ENCODE measurements around the gene PCYOX1L. TPM values are rescaled to one million over a fixed set of nuclear protein-coding genes. Genes with fewer than 3 reads are reported as not detected.

The PCYOX1L gene
- total RNA-seq, 4 donors from 2014 or later, result 2.5 to 4.7 (median 3.8) TPM

DNA sequence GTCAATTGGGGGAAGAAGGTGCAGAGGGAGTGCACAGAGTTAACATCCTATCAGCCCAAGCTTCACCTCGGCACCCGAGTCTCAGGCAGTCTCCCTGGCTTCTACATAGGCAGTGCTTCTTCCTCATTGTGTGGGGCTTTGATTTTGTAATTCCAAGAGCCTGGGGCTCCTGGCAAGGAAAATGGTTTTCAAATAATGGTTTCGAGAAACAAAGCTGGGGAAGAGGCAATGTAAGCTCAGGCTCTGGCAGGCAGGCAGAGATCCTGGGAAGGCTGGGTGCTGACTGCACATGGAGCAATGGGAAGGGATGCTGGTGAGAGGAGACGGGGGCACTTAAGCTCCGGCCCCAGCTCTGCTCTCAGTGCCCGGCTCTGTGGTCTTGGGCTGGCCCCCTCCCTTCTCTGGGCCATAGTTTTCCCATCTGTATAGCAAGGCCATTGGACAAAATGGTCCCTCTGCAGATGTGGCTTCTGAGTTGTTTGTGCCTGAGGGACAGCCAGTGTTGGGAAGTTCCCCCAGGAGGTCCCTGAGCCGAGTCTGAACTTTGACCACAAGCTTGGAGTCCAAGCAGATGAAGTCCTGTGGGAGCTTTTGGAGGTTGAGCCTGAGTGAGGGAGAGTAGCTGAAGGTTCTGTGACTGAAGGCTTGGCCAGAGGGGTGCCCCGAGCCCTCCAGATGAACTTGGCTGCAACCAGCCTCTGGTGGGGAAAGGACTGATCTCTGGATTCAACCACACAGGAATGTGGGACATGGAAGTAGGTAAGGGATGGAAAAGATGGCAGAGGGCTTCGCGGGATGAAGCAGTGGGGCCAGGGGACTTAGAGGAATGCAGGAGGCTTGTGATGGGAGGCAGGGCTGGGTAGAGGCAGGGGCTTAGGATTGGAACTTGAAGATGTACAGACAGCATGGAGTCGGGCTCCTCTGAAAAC is 49.7 kb downstream of the PCYOX1L start:
- Histone ChIP-seq H3K9me3 (no peaks in the 10 kb centered on the region), H3K4me3 (peak overlapping the region; percentile 74 to 84), H3K27me3 (no peaks in the 10 kb centered on the region), H3K27ac (peak overlapping the region; percentile 93 to 100 (median 95)), H3K4me1 (peaks cover 0 to 40% (median 8%) of the 10 kb centered on the region in 3 donors), H3K36me3 (peaks cover 12 to 47% of the 10 kb centered on the region in 2 donors)
- 17% methylated on average over 2 to 10 of the region's 11 CpGs for WGBS, 2 donors (ENCODE audit: low coverage in 1 of 2)
- no peak for TF ChIP-seq EP300 (IDR thresholded peaks at IDR 0.05)
- TF ChIP-seq POLR2A (IDR thresholded peaks at IDR 0.05), result no peak
- TF ChIP-seq, protein P1, sequence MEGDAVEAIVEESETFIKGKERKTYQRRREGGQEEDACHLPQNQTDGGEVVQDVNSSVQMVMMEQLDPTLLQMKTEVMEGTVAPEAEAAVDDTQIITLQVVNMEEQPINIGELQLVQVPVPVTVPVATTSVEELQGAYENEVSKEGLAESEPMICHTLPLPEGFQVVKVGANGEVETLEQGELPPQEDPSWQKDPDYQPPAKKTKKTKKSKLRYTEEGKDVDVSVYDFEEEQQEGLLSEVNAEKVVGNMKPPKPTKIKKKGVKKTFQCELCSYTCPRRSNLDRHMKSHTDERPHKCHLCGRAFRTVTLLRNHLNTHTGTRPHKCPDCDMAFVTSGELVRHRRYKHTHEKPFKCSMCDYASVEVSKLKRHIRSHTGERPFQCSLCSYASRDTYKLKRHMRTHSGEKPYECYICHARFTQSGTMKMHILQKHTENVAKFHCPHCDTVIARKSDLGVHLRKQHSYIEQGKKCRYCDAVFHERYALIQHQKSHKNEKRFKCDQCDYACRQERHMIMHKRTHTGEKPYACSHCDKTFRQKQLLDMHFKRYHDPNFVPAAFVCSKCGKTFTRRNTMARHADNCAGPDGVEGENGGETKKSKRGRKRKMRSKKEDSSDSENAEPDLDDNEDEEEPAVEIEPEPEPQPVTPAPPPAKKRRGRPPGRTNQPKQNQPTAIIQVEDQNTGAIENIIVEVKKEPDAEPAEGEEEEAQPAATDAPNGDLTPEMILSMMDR (IDR thresholded peaks at IDR 0.05), result no peak
- no peak for TF ChIP-seq POLR2AphosphoS5 (IDR thresholded peaks at IDR 0.05)
- ATAC-seq, result no peak

DNA sequence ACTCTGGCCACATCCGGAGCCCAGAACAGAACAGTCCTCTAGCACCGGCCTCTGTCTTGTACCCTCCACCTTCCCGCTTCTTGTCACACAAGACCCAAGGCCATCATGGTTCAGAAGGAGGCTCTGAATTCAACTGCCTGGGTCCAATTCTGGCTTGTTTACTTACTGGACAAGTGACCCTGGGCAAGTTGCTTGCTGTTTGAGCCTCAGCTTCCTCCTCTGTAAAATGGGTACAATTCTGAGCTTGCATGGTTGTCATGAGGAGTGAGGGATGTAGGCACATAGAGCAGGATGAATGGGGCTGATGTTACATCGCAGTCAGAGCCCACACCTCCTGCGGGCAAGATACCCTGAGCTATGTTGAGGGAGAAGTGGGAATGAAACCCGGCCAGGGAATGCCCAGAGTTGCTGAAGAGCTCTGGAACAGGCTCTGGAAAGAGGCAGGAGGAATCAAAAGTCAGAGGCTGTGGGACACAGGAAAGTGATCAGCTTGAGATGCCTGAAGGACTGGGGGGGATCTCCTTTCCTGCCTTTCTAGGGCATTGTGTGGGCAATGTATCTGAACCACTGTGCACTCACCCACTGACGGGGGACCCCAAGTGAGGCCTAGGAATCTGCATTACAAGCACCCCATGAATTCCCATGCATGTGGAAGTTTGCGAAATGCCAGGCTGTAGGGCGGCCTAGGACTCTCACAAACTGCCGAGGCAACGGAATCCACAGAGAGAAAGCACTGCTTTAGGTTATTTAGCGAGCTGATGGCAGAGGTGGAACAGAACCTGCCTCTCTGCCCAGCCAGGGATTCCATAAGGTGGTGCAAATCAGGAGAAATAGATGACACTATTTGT is 50.6 kb downstream of the PCYOX1L start:
- peak; percentile 44 for TF ChIP-seq POLR2AphosphoS5 (IDR thresholded peaks at IDR 0.05)
- no peak for TF ChIP-seq EP300 (IDR thresholded peaks at IDR 0.05)
- peak; percentile 17 to 44 for TF ChIP-seq POLR2A (IDR thresholded peaks at IDR 0.05)
- TF ChIP-seq, protein P1 (IDR thresholded peaks at IDR 0.05), result no peak
- Histone ChIP-seq H3K27ac (peak overlapping the region; percentile 93 to 100 (median 95)), H3K36me3 (peaks cover 12 to 56% of the 10 kb centered on the region in 2 donors), H3K27me3 (no peaks in the 10 kb centered on the region), H3K4me3 (peak overlapping the region; percentile 74 to 84), H3K4me1 (peaks cover 0 to 46% (median 8%) of the 10 kb centered on the region in 3 donors), H3K9me3 (no peaks in the 10 kb centered on the region)
- no peak for ATAC-seq
- 15 to 36% methylated on average over 5 to 6 of the region's 12 CpGs for WGBS, 2 donors (ENCODE audit: low coverage in 1 of 2)

DNA sequence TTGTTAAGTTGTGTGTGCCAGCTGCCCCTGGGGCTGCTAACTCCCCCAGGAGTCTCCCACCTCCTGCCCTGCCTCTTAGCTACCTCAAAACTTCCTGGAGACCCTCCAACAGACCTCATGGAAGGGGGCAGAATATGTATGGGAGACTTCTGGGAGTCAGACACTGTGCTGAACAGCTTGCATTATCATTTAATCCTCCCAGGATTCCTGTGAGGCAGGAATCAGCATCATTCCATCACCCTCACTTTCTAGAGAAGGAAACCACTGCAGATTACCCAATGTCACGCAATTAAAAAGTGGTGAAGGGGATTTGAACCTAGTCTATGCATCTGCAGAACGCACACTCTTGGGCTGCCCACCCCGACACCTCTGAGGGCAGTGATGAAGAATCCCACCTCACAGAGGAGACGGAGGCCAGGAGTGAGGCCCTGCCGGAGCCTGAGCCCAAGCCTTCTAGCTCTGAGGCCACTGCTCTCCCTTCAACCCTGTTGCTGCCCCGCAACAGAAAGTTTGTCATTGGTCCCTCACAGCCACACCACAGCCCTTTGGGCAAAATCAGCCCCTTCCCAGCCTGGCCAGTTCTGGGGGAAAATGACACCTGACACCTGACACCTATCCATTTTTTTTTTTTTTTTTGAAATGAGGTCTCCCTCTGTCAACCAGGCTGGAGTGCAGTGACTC is 51.6 kb downstream of the PCYOX1L start:
- TF ChIP-seq EP300 (IDR thresholded peaks at IDR 0.05), result no peak
- peak; percentile 44 to 45 for TF ChIP-seq POLR2A (IDR thresholded peaks at IDR 0.05)
- TF ChIP-seq POLR2AphosphoS5 (IDR thresholded peaks at IDR 0.05), result peak; percentile 51
- TF ChIP-seq, protein P1 (IDR thresholded peaks at IDR 0.05), result no peak
- Histone ChIP-seq H3K9me3 (no peaks in the 10 kb centered on the region), H3K4me3 (peak overlapping the region; percentile 74 to 84), H3K36me3 (peaks cover 12 to 65% of the 10 kb centered on the region in 2 donors), H3K27ac (peak overlapping the region; percentile 93 to 100 (median 95)), H3K4me1 (peaks cover 0 to 46% (median 8%) of the 10 kb centered on the region in 3 donors), H3K27me3 (no peaks in the 10 kb centered on the region)
- no peak for ATAC-seq
- 14 to 34% methylated on average over 4 to 6 of the region's 6 CpGs for WGBS, 2 donors (ENCODE audit: low coverage in 1 of 2)

DNA sequence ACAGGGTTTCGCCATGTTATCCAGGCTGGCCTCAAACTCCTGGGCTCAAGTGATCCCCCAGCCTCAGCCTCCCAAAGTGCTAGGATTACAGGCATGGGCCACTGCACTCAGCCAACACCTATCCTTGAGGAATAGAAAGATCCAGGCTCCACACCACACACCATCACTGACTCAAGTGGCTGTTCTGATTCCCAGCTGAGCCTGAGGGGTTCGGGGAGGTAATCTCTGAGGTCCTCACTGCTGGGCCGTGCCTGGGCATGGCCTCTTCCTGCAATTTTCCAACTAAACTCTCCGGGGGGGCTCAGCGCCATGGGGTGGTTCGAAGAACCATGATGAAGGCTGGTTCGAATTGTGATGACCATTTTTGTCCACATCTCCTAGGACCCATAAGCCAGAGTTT is 52.2 kb downstream of the PCYOX1L start:
- WGBS, 2 donors (ENCODE audit: low coverage in 1 of 2), result 45% methylated on average over 2 of the region's 7 CpGs; no CpG with 5 or more reads in 1 of the 2 donors
- Histone ChIP-seq H3K27me3 (no peaks in the 10 kb centered on the region), H3K4me1 (peaks cover 0 to 46% (median 13%) of the 10 kb centered on the region in 3 donors), H3K27ac (peak overlapping the region; percentile 93 to 100 (median 95)), H3K4me3 (peak overlapping the region; percentile 74 to 84), H3K9me3 (no peaks in the 10 kb centered on the region), H3K36me3 (peaks cover 12 to 72% of the 10 kb centered on the region in 2 donors)
- ATAC-seq, result no peak
- TF ChIP-seq POLR2AphosphoS5 (IDR thresholded peaks at IDR 0.05), result peak; percentile 26
- TF ChIP-seq POLR2A (IDR thresholded peaks at IDR 0.05), result peak; percentile 32 to 44
- no peak for TF ChIP-seq EP300 (IDR thresholded peaks at IDR 0.05)
- TF ChIP-seq, protein P1 (IDR thresholded peaks at IDR 0.05), result no peak
